OCI-LY1 (cell line): ENCODE measurements around the gene CCNL2.

ENCODE experiments used
- H2AFZ ChIP-seq: fragments of 200-600 bp; sonication (generic), shearing (Covaris generic); 2 replicates; pipeline ENCODE4 v1.6.0; 2014; ENCODE audit warnings: antibody characterized with exemption, mild to moderate bottlenecking, low read length
- H3F3A ChIP-seq: fragments of 200-600 bp; sonication (generic), shearing (Covaris generic); 2 replicates; pipeline ENCODE4 v1.6.0; 2014; ENCODE audit warnings: mild to moderate bottlenecking, antibody characterized with exemption, low read length, moderate library complexity; ENCODE audit not compliant: insufficient read depth
- H3K27ac ChIP-seq: fragments of 200-600 bp; sonication (generic); 2 replicates; pipeline ENCODE4 v1.5.1; 2014; ENCODE audit warnings: low read length, mixed run types, mild to moderate bottlenecking, low read depth; ENCODE audit not compliant: poor library complexity, severe bottlenecking
- H3K27me3 ChIP-seq: fragments of 200-600 bp; sonication (generic); 2 replicates; pipeline ENCODE4 v1.6.0; 2014; ENCODE audit warnings: antibody characterized with exemption, mild to moderate bottlenecking, low read length, moderate library complexity; ENCODE audit not compliant: insufficient read depth
- H3K36me3 ChIP-seq: fragments of 200-600 bp; sonication (generic); 2 replicates; pipeline ENCODE4 v1.6.1; 2014; ENCODE audit warnings: mild to moderate bottlenecking, antibody characterized with exemption, low read length, moderate library complexity, mixed read lengths; ENCODE audit not compliant: insufficient read depth
- H3K4me1 ChIP-seq: fragments of 200-600 bp; sonication (generic); 2 replicates; pipeline ENCODE4 v1.5.1; 2014; ENCODE audit warnings: mild to moderate bottlenecking, low read length, moderate library complexity; ENCODE audit not compliant: insufficient read depth, severe bottlenecking
- H3K4me2 ChIP-seq: fragments of 200-600 bp; sonication (generic), shearing (Covaris generic); 2 replicates; pipeline ENCODE4 v1.6.1; 2014; ENCODE audit warnings: low read length
- H3K4me3 ChIP-seq: fragments of 200-600 bp; sonication (generic); 2 replicates; pipeline ENCODE4 v1.5.1; 2014; ENCODE audit warnings: low read length, low read depth, mild to moderate bottlenecking, mixed read lengths; ENCODE audit not compliant: poor library complexity, severe bottlenecking
- H3K79me2 ChIP-seq: fragments of 200-600 bp; shearing (Covaris generic); 2 replicates; pipeline ENCODE4 v1.6.1; 2016; ENCODE audit warnings: mixed run types, low read length, mixed read lengths; ENCODE audit not compliant: insufficient read depth
- H3K9ac ChIP-seq: fragments of 200-600 bp; sonication (generic), shearing (Covaris generic); 2 replicates; pipeline ENCODE4 v1.6.1; 2014; ENCODE audit warnings: mild to moderate bottlenecking, low read length, mixed read lengths
- H3K9me2 ChIP-seq: fragments of 200-600 bp; sonication (generic), shearing (Covaris generic); 2 replicates; pipeline ENCODE4 v1.6.1; 2014; ENCODE audit warnings: low read depth, mild to moderate bottlenecking, low read length, mixed read lengths
- H3K9me3 ChIP-seq: fragments of 200-600 bp; shearing (Covaris generic); 2 replicates; pipeline ENCODE4 v1.6.1; 2014; ENCODE audit warnings: low read length, mixed read lengths
- H4K20me1 ChIP-seq: fragments of 200-600 bp; sonication (generic), shearing (Covaris generic); 2 replicates; pipeline ENCODE4 v1.6.0; 2016; ENCODE audit warnings: mild to moderate bottlenecking, low read length; ENCODE audit not compliant: insufficient read depth
- EZH2 ChIP-seq: fragments of 200-600 bp; sonication (generic), shearing (Covaris generic); IDR thresholded peaks from 2 replicates; pipeline ENCODE4 v1.8.0; 2017; ENCODE audit warnings: borderline replicate concordance, mixed run types, mild to moderate bottlenecking, antibody characterized with exemption, low read length, moderate library complexity, mixed read lengths
- TF ChIP-seq, protein P1 (sequence below): fragments of 200-600 bp; sonication (generic), shearing (Covaris generic); IDR thresholded peaks from 2 replicates; pipeline ENCODE4 v1.5.1; 2017; ENCODE audit warnings: mild to moderate bottlenecking, antibody characterized with exemption, low read length, moderate library complexity, mixed read lengths

CCNL2 gene

DNA sequence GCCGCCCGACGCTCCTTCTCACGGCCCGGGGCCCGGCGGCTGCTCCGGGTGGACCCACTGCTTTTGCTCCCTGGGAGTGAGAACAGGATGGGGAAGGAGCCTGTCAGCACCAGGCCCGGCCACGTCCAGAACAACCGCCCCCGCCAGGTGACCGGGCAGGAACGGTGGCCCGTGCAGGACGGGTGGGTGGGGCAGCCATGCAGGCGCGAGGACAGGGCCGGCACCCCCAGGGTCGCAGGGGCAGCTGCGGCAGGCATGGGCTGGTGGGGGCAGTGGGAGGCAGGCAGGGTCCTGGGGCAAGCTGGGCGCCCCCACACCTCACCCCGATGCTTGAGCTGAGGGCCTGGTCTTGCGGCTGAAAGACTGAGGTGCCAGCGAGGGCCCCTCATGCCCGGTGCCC, 62.7 kb downstream of the CCNL2 start:
- Histone ChIP-seq H2AFZ (no peak overlapping the region), H3K4me3 (no peak overlapping the region), H3K9ac (no peak overlapping the region), H3K4me1 (no peaks in the 10 kb centered on the region), H3K36me3 (no peaks in the 10 kb centered on the region; the same call in 1 of the 2 replicates), H3F3A (no peaks in the 10 kb centered on the region), H3K79me2 (no peaks in the 10 kb centered on the region), H3K27ac (no peak overlapping the region), H3K9me2 (no peaks in the 10 kb centered on the region), H3K4me2 (no peak overlapping the region), H3K27me3 (no peaks in the 10 kb centered on the region), H4K20me1 (no peaks in the 10 kb centered on the region), H3K9me3 (no peaks in the 10 kb centered on the region)
- TF ChIP-seq, protein P1, sequence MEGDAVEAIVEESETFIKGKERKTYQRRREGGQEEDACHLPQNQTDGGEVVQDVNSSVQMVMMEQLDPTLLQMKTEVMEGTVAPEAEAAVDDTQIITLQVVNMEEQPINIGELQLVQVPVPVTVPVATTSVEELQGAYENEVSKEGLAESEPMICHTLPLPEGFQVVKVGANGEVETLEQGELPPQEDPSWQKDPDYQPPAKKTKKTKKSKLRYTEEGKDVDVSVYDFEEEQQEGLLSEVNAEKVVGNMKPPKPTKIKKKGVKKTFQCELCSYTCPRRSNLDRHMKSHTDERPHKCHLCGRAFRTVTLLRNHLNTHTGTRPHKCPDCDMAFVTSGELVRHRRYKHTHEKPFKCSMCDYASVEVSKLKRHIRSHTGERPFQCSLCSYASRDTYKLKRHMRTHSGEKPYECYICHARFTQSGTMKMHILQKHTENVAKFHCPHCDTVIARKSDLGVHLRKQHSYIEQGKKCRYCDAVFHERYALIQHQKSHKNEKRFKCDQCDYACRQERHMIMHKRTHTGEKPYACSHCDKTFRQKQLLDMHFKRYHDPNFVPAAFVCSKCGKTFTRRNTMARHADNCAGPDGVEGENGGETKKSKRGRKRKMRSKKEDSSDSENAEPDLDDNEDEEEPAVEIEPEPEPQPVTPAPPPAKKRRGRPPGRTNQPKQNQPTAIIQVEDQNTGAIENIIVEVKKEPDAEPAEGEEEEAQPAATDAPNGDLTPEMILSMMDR = no peak
- TF ChIP-seq EZH2 = no peak

GRCh38 chr1:1335792-1336248, 63.3 kb downstream of the CCNL2 start:
- H2AFZ ChIP-seq = no peak overlapping the region
- H4K20me1 ChIP-seq = no peaks in the 10 kb centered on the region

More at GRCh38 chr1:1335792-1336248, 63.3 kb downstream of the CCNL2 start:
- H3K4me2 ChIP-seq = no peak overlapping the region
- H3K27me3 ChIP-seq = no peaks in the 10 kb centered on the region
- no peaks in the 10 kb centered on the region for H3F3A ChIP-seq
- no peak for TF ChIP-seq EZH2
- TF ChIP-seq, protein P1 = no peak
- no peaks in the 10 kb centered on the region for H3K79me2 ChIP-seq
- H3K9me2 ChIP-seq = no peaks in the 10 kb centered on the region
- H3K36me3 ChIP-seq = no peaks in the 10 kb centered on the region; the same call in 1 of the 2 replicates
- H3K4me3 ChIP-seq = no peak overlapping the region
- H3K4me1 ChIP-seq = no peaks in the 10 kb centered on the region
- no peak overlapping the region for H3K9ac ChIP-seq
- H3K27ac ChIP-seq = no peak overlapping the region
- no peaks in the 10 kb centered on the region for H3K9me3 ChIP-seq
